Choroid plexus epithelial cell (primary cell): ENCODE measurements around the gene SCYGR4.
"Not testable (repeated sequence)": the region's sequence is repeated elsewhere in the genome, so short reads cannot be mapped to it uniquely, and the experiment has no call there.

Source experiments
- DNase-seq: peaks from one replicate; pipeline ENCODE4 v3.0.0-alpha.2; 2010; ENCODE audit warnings: low read depth
- H3K4me3 ChIP-seq: 2 replicates; pipeline ENCODE4 v1.5.1; 2011; ENCODE audit warnings: low read depth, mild to moderate bottlenecking, control low read depth, low read length, moderate library complexity
- TF ChIP-seq, protein P1 (sequence below): conservative IDR thresholded peaks from 2 replicates; pipeline ENCODE4 v1.5.1; 2011; ENCODE audit warnings: low read depth, mild to moderate bottlenecking, control low read depth, inconsistent platforms, low read length, moderate library complexity

The SCYGR4 gene

DNA sequence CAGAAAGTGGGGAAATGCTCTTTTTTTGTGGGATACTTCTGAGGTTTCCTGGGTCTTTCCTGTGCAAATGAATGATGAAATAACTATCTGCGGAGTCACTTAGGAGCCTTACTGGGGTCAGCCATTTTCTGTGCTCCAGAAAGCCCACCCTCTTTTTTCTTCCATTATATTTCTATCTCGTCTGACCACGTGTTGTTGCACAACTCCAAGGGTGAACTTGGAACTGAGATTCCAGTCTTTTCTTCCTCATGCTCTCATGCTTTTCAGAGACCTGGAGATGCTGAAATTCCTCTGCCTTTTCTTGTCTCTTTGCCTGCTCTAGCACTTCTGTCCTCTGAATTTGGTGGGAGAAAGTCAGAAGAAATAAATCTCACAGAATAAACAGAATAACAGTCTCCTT is 44.5 kb downstream of the SCYGR4 start:
- DNase-seq = peak; percentile 7
- TF ChIP-seq, protein P1, sequence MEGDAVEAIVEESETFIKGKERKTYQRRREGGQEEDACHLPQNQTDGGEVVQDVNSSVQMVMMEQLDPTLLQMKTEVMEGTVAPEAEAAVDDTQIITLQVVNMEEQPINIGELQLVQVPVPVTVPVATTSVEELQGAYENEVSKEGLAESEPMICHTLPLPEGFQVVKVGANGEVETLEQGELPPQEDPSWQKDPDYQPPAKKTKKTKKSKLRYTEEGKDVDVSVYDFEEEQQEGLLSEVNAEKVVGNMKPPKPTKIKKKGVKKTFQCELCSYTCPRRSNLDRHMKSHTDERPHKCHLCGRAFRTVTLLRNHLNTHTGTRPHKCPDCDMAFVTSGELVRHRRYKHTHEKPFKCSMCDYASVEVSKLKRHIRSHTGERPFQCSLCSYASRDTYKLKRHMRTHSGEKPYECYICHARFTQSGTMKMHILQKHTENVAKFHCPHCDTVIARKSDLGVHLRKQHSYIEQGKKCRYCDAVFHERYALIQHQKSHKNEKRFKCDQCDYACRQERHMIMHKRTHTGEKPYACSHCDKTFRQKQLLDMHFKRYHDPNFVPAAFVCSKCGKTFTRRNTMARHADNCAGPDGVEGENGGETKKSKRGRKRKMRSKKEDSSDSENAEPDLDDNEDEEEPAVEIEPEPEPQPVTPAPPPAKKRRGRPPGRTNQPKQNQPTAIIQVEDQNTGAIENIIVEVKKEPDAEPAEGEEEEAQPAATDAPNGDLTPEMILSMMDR = no peak
- H3K4me3 ChIP-seq = no peak overlapping the region

DNA sequence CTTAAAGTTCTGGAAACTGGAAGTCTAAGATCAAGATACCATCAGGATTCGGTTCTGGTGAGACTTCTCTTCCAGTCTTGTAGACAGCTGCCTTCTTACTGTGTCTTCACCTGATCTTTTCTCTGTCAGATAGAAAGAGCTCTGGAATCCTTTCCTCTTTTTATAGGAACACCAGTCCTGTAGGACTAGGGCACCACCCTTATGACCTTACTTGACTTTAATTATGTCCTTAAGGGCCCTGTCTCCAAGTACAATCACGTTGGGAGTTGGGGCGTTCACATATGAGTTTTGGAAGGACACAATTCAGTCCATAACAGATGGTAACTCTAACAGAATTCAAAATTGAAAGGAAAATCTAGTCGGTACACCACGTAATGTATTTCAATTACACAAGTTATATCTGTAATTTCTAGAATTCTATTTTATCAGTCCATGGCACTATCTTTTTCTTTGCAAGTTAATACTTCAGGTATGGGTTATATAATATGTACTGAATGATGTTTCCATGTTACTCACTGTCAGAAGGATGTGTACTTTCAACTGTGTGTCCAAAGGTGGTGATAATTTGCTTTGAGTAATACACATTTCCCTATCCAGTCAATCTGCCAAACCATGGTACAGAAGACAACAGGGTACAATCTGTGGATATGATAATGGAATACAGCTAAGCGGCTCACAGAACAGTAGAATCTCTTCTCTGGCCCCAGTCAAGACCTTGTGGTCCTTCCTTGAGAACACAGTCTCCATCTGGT is 48.1 kb downstream of the SCYGR4 start:
- H3K4me3 ChIP-seq = no peak overlapping the region
- TF ChIP-seq, protein P1 = no peak
- no peak for DNase-seq

DNA sequence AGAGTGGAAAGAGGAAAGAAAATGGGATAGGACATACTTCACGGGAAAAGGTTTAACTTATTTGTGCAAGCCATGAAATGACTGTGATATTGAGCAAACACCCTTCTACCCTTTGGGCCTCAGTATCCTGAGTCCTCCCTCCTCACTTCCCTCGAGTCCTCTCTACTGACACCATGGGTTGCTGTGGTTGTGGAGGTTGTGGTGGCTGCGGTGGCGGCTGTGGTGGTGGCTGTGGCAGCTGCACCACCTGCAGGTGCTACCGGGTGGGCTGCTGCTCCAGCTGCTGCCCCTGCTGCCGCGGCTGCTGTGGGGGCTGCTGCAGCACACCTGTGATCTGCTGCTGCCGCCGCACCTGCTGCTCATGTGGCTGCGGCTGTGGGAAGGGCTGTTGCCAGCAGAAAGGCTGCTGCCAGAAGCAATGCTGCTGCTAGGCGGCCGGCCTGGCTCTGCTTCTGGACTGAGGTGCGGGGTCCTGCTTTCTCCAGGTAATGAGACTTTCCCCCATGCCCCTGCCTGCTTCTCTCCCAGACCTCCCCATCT is 49.4 kb downstream of the SCYGR4 start, which contains the start of gene SCYGR5:
Gene SCYGR5 (plus strand): TSS at position 174 of the 540 bp plus-strand sequence. CDS start 0 bp downstream, at position 174.
- not testable (repeated sequence) for H3K4me3 ChIP-seq, DNase-seq
